ENCODE measurements around the gene PARP15.

- TF ChIP-seq CTCF (IDR thresholded peaks at IDR 0.05; ENCODE audit: insufficient read depth, low read length, poor library complexity, severe bottlenecking) (no peak), EZH2phosphoT487 (conservative IDR thresholded peaks at IDR 0.05; ENCODE audit: low read length) (no peak)
Observed at GRCh38 chr3:122536632-122537001, 40.8 kb upstream of the PARP15 start.

Measured in SU-DHL-6 (cell line).